ENCODE measurements around the gene AK1.
A peak's percentile ranks its signal among the peaks of the same experiment; 100 is the strongest.
"Not testable (repeated sequence)": the region's sequence is repeated elsewhere in the genome, so short reads cannot be mapped to it uniquely, and the experiment has no call there.

Gene AK1

DNA sequence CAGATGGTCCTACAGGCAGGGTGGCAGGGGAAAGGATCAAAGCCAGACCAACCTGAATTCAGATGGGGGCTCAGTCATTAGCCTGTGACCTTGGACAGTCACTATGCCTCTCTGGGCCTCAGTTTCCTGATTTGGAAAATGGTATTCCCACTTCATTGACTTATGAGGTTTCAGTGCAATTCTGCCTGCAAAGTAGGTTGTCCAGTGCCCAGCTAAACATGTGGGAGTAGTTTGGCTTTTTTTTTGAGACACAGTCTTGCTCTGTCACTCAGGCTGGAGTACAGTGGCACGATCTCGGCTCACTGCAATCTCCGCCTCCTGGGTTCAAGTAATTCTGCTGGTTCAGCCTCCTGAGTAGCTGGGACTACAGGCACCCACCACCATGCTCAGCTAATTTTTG lies 40.9 kb downstream of the AK1 start:
- H3K4me3 ChIP-seq, result not testable (repeated sequence)
- H3K27ac ChIP-seq, result peak overlapping the region in 20 of 21 experiments; percentile 49 to 92 (median 86)

DNA sequence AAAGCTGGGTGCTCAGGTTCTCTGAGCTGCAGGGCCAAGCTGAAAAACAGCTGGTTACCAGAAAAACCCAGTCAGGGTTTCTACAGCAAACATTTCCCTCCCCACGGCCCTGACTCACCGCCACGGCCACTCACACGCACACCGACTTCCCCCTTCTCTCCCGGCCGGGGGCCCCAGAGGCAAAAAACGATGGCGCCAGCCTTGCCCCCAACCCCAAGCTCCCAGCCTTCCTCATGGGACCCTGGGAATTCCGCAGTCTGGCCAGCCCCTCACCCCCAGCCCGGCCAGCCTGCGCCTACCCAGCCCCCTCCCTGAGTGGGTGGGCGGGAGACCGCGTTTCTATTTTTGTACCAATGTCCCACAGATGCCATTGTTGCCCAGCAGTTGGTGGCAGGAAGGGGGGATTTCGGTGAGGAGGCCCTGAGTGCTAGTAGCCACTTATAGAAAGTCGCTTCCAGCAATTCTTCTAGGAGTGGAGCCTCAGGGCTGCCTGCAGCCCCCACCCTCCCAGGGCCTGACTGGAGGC lies 41.4 kb downstream of the AK1 start:
- H3K27ac ChIP-seq, result peak overlapping the region in 20 of 21 experiments; percentile 49 to 92 (median 86)

GRCh38 chr9:127833555-127833954 lies 43.9 kb downstream of the AK1 start:
- Histone ChIP-seq H3K4me3 (no peak overlapping the region), H3K27ac (peak overlapping the region in 16 of 21 experiments; percentile 13 to 88 (median 56))

More for the DNA sequence above, 41.4 kb downstream of the AK1 start:
- no peak overlapping the region for H3K4me3 ChIP-seq

GRCh38 chr9:127832248-127832647 lies 45.2 kb downstream of the AK1 start:
- Histone ChIP-seq H3K27ac (peak overlapping the region in 2 of 21 experiments; percentile 7 to 71), H3K4me3 (no peak overlapping the region)

- Histone ChIP-seq H3K4me3 (no peak overlapping the region), H3K27ac (peak overlapping the region in 18 of 21 experiments; percentile 17 to 86 (median 74))
Observed at GRCh38 chr9:127829205-127829906, 48.1 kb downstream of the AK1 start.

- Histone ChIP-seq H3K4me3 (peak overlapping the region in 2 of 7 experiments; percentile 3 to 13), H3K27ac (peak overlapping the region in 20 of 21 experiments; percentile 18 to 86 (median 72))
Observed at GRCh38 chr9:127828262-127829031, 49.0 kb downstream of the AK1 start.

DNA sequence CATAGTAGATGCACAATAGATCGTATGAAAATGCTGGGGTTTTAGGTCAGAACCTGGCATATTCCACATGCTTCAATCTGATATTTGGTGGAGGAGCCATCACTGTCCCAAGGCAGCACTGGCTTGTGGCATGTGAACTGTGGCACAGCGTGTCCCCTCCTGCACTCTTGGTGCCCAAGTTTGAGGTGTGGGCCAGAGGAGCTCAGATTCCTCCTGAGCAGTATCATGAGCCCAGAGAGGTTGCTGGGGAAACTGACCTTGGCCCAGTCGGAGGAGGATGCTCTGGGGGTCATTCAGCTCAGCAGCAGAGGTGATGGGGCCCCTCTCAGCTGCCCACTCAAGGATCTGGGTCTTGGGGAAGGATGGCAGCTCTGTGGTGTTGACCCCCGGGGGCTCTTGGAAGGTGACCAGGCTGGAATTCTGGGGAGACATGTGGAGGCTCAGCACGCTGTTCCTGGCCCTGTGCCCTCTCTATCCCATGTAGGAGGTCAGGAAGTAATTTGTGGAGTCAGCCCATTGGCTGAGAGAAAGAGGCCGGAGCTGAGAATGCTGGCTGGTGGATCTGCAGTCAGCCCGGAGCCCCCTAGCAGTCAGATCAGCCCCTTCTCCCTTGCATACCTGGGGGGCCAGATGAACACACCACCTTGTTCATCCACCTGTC lies 51.1 kb downstream of the AK1 start:
- peak overlapping the region in 1 of 21 experiments; percentile 42 for H3K27ac ChIP-seq
- H3K4me3 ChIP-seq, result no peak overlapping the region

DNA sequence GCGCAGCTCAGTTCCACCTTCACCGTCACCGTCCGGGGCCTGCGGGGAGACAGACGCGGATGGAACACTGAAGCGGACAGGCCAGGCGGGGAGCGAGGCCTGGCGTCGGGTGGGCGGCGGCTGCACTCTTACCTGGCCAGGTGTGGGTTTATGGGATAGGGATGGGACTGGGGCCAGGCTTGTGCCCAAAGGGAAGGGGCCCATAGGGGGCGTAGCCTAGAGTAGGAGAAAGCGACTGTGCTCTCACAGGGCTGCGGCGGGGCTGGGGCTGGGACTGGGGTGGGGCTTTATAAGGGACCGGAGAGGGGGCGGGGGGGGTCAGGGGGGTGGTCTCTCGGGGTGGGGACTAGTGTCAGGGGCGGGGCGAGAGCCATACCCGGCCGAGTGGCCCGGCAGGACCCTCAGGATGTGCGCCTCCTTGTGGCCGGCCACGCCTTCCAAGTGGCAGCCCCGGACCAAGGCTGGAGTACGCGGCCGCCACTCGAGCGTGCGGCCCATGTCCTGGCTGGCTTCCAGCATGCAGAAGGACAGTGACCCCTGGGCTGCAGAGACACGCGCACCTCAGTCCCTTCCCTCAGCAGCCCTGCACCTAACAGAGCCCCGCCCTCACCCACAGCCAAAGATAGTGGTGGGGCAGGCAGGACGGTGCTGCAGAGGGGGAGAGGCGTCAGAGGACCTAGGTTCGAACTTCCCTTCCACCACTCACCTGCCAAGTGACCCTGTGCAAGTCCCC lies 52.0 kb downstream of the AK1 start:
- H3K27ac ChIP-seq, result no peak overlapping the region
- H3K4me3 ChIP-seq, result no peak overlapping the region

- Histone ChIP-seq H3K27ac (no peak overlapping the region), H3K4me3 (no peak overlapping the region)
Observed at GRCh38 chr9:127822108-127822507, 55.4 kb downstream of the AK1 start.

- no peak overlapping the region for H3K27ac ChIP-seq
- H3K4me3 ChIP-seq, result no peak overlapping the region
Observed at GRCh38 chr9:127818574-127818973, 58.9 kb downstream of the AK1 start.

DNA sequence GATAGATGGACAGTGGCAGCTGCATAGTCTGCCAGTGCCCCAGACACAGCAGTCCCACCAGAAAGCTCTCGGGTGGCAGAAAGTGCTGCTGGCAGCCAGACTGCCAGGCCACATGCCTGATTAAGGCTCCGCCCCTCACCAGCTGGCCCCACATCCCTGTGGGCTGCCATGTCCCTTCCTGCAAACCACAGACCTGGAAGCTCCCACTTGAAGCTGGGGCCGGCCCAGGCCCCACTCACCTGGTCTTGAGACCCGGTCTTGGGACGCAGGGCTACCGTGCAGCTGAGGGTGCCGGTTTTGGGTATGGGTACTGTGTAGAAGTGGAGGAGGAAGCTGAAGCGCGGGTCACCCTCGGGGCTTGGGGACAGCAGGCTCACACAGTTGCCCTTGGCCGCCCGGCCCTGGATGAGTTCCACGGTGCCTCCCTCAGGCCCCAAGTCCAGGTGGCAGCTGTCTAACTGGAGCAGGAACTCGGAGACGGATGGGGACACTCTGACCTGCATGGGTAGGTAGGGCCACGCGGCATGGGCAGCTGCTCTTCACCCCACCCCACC lies 59.5 kb downstream of the AK1 start:
- no peak overlapping the region for H3K27ac ChIP-seq
- no peak overlapping the region for H3K4me3 ChIP-seq

- peak overlapping the region in 1 of 21 experiments; percentile 34 for H3K27ac ChIP-seq
- H3K4me3 ChIP-seq, result no peak overlapping the region
Observed at GRCh38 chr9:127816728-127817127, 60.7 kb downstream of the AK1 start.

All from skin epidermis (tissue), 12 donors.